ENCODE results near the gene LEMD1.

LEMD1 gene

GRCh38 chr1:205456383-205456867 is 34.6 kb upstream of the LEMD1 start:
- DNase-seq (ENCODE audit: low spot score), result no peak
- no peak for TF ChIP-seq CTCF (IDR thresholded peaks at IDR 0.05; ENCODE audit: extremely low read depth, missing control alignments)

- TF ChIP-seq CTCF (IDR thresholded peaks at IDR 0.05; ENCODE audit: extremely low read depth, missing control alignments), result no peak
- no peak for DNase-seq (ENCODE audit: low spot score)
These were observed 33.9 kb upstream of the LEMD1 start, which contains the start of gene BLACAT1 for GRCh38 chr1:205455581-205456382. Gene BLACAT1 (minus strand): TSS chr1:205456045.

- TF ChIP-seq CTCF (IDR thresholded peaks at IDR 0.05; ENCODE audit: extremely low read depth, missing control alignments), result no peak
- no peak for DNase-seq (ENCODE audit: low spot score)
These were observed 33.1 kb upstream of the LEMD1 start for GRCh38 chr1:205454903-205455335.

- no peak for DNase-seq (ENCODE audit: low spot score)
- no peak for TF ChIP-seq CTCF (IDR thresholded peaks at IDR 0.05; ENCODE audit: extremely low read depth, missing control alignments)
These were observed 31.6 kb upstream of the LEMD1 start for GRCh38 chr1:205453466-205453865.

GRCh38 chr1:205452933-205453332 is 31.1 kb upstream of the LEMD1 start:
- TF ChIP-seq CTCF (IDR thresholded peaks at IDR 0.05; ENCODE audit: extremely low read depth, missing control alignments), result no peak
- DNase-seq (ENCODE audit: low spot score), result no peak

GRCh38 chr1:205452364-205452763 is 30.5 kb upstream of the LEMD1 start:
- no peak for TF ChIP-seq CTCF (IDR thresholded peaks at IDR 0.05; ENCODE audit: extremely low read depth, missing control alignments)

GRCh38 chr1:205451759-205452164 is 29.9 kb upstream of the LEMD1 start:
- no peak for TF ChIP-seq CTCF (IDR thresholded peaks at IDR 0.05; ENCODE audit: extremely low read depth, missing control alignments)
- DNase-seq (ENCODE audit: low spot score), result no peak

More at GRCh38 chr1:205452364-205452763, 30.5 kb upstream of the LEMD1 start:
- no peak for DNase-seq (ENCODE audit: low spot score)
